ENCODE data around the gene HTT. TPM values are rescaled to one million over a fixed set of nuclear protein-coding genes. Genes with fewer than 3 reads are reported as not detected.

HTT gene
- total and polyA plus RNA-seq, 10 donors = 10.0 to 124 (median 84.4) TPM

- Histone ChIP-seq H3K9me3 (no peaks in the 10 kb centered on the region), H3K36me3 (peaks cover 0 to 74% (median 46%) of the 10 kb centered on the region in 6 donors), H3K27me3 (replicated peaks in 1 of 7) (no peaks in the 10 kb centered on the region), H3K4me3 (no peak overlapping the region), H3K4me1 (peaks cover 13 to 62% (median 30%) of the 10 kb centered on the region in 6 donors), H3K27ac (peak overlapping the region in 5 of 8 donors; percentile 76 to 82 (median 80))
- TF ChIP-seq POLR2A (IDR thresholded peaks at IDR 0.05) = no peak
- peak in 1 of 3 donors; percentile 47 for TF ChIP-seq POLR2AphosphoS5 (IDR thresholded peaks at IDR 0.05)
- TF ChIP-seq CTCF (IDR thresholded peaks at IDR 0.05 in 8 of 11, conservative IDR thresholded peaks at IDR 0.05 in 3 of 11) = no peak
- DNase-seq = no peak
- 68 to 86% (median 74%) methylated on average over 8 of the region's 8 CpGs for whole genome bisulfite sequencing, 5 donors
- intact Hi-C loops (cut with DNase I; ENCODE audit: low total_unique reads) = loop anchor here (10.0 kb wide), 1 partner anchor 81 kb away; no protein-coding TSS in a partner anchor
Measured at GRCh38 chr4:3203971-3204431, 129.5 kb downstream of the HTT start.

- DNase-seq = no peak
- Histone ChIP-seq H3K27me3 (replicated peaks in 1 of 7) (no peaks in the 10 kb centered on the region), H3K4me3 (no peak overlapping the region), H3K4me1 (peaks cover 13 to 49% (median 28%) of the 10 kb centered on the region in 6 donors), H3K27ac (peak overlapping the region in 3 of 8 donors; percentile 0 to 77 (median 2)), H3K36me3 (peaks cover 0 to 74% (median 48%) of the 10 kb centered on the region in 6 donors), H3K9me3 (no peaks in the 10 kb centered on the region)
- WGBS, 5 donors = 89 to 96% (median 94%) methylated on average over 11 of the region's 11 CpGs
- no peak for TF ChIP-seq POLR2A (IDR thresholded peaks at IDR 0.05)
- no peak for TF ChIP-seq POLR2AphosphoS5 (IDR thresholded peaks at IDR 0.05)
- no peak for TF ChIP-seq CTCF (IDR thresholded peaks at IDR 0.05 in 8 of 11, conservative IDR thresholded peaks at IDR 0.05 in 3 of 11)
- intact Hi-C loops (cut with DNase I; ENCODE audit: low total_unique reads) = loop anchor here (10.0 kb wide), 1 partner anchor 79 kb away; no protein-coding TSS in a partner anchor
Measured at GRCh38 chr4:3205995-3206394, 131.5 kb downstream of the HTT start.

- Histone ChIP-seq H3K4me3 (no peak overlapping the region), H3K9me3 (no peaks in the 10 kb centered on the region), H3K27me3 (replicated peaks in 1 of 7) (no peaks in the 10 kb centered on the region), H3K36me3 (peaks cover 0 to 77% (median 49%) of the 10 kb centered on the region in 6 donors), H3K4me1 (peaks cover 12 to 43% (median 24%) of the 10 kb centered on the region in 6 donors), H3K27ac (peak overlapping the region in 1 of 8 donors; percentile 0)
- TF ChIP-seq POLR2AphosphoS5 (IDR thresholded peaks at IDR 0.05) (no peak), CTCF (IDR thresholded peaks at IDR 0.05 in 8 of 11, conservative IDR thresholded peaks at IDR 0.05 in 3 of 11) (no peak), POLR2A (IDR thresholded peaks at IDR 0.05) (no peak)
- intact Hi-C loops (cut with DNase I; ENCODE audit: low total_unique reads) = loop anchor here (10.0 kb wide), 1 partner anchor 78 kb away; no protein-coding TSS in a partner anchor
- 96 to 98% (median 97%) methylated on average over 18 of the region's 18 CpGs for WGBS, 5 donors
- DNase-seq = no peak
Measured at GRCh38 chr4:3206439-3207100, 132.1 kb downstream of the HTT start.

GRCh38 chr4:3207531-3208037 lies 133.1 kb downstream of the HTT start:
- intact Hi-C loops (cut with DNase I; ENCODE audit: low total_unique reads) = loop anchor here (10.0 kb wide), 1 partner anchor 77 kb away; no protein-coding TSS in a partner anchor
- DNase-seq = no peak
- WGBS, 5 donors = 67 to 93% (median 84%) methylated on average over 5 of the region's 5 CpGs
- TF ChIP-seq POLR2AphosphoS5 (IDR thresholded peaks at IDR 0.05) = no peak
- no peak for TF ChIP-seq POLR2A (IDR thresholded peaks at IDR 0.05)
- TF ChIP-seq CTCF (IDR thresholded peaks at IDR 0.05 in 8 of 11, conservative IDR thresholded peaks at IDR 0.05 in 3 of 11) = no peak
- Histone ChIP-seq H3K4me1 (peaks cover 7 to 33% (median 14%) of the 10 kb centered on the region in 6 donors), H3K4me3 (no peak overlapping the region), H3K36me3 (peaks cover 0 to 87% (median 59%) of the 10 kb centered on the region in 6 donors), H3K27me3 (replicated peaks in 1 of 7) (no peaks in the 10 kb centered on the region), H3K9me3 (no peaks in the 10 kb centered on the region), H3K27ac (no peak overlapping the region)

Measured in spleen (tissue), 11 donors.